HUDEP-2 (cell line): ENCODE data around the gene OR9G1.
"Not testable (repeated sequence)": the region's sequence is repeated elsewhere in the genome, so short reads cannot be mapped to it uniquely, and the experiment has no call there.

Experiments
- DNase-seq, 76 experiments: peaks; one replicate each; lab custom pipeline; 2025; ENCODE audit not compliant: unreplicated experiment in 76 of 76; lab: John Stamatoyannopoulos, UW

OR9G1 gene

GRCh38 chr11:56698795-56699194, at the start of gene OR9G1:
Gene OR9G1, plus strand, starts transcription at chr11:56699095. Its CDS starts 1,293 bp downstream, at chr11:56700388.
- DNase-seq: no peak

- DNase-seq: no peak
Measured at GRCh38 chr11:56659755-56660154, 39.1 kb upstream of the OR9G1 start.

- no peak for DNase-seq
Measured at GRCh38 chr11:56663386-56663785, 35.5 kb upstream of the OR9G1 start, which contains the start of gene OR5AR1. Gene OR5AR1, plus strand, starts transcription at chr11:56663686. Its CDS starts 0 bp downstream, at chr11:56663686.

GRCh38 chr11:56670984-56671383, 27.9 kb upstream of the OR9G1 start:
- no peak for DNase-seq

GRCh38 chr11:56688554-56689100, 10.3 kb upstream of the OR9G1 start:
- no peak for DNase-seq

- not testable (repeated sequence) for DNase-seq
Measured at GRCh38 chr11:56691179-56691578, 7.7 kb upstream of the OR9G1 start.

GRCh38 chr11:56693428-56693827, 5.5 kb upstream of the OR9G1 start:
- DNase-seq: no peak

- DNase-seq: no peak
Measured at GRCh38 chr11:56700242-56700913, 1.5 kb downstream of the OR9G1 start.

GRCh38 chr11:56700914-56701485, 2.1 kb downstream of the OR9G1 start:
- no peak for DNase-seq

- no peak for DNase-seq
Measured at GRCh38 chr11:56705784-56706396, 7.0 kb downstream of the OR9G1 start.

- no peak for DNase-seq
Measured at GRCh38 chr11:56706486-56706885, 7.6 kb downstream of the OR9G1 start.

GRCh38 chr11:56714206-56714605, 15.3 kb downstream of the OR9G1 start:
- DNase-seq: no peak

- DNase-seq: no peak
Measured at GRCh38 chr11:56716379-56716854, 17.5 kb downstream of the OR9G1 start.

GRCh38 chr11:56720513-56720912, 21.6 kb downstream of the OR9G1 start:
- DNase-seq: no peak

GRCh38 chr11:56740107-56740506, 41.2 kb downstream of the OR9G1 start:
- no peak for DNase-seq

- no peak for DNase-seq
Measured at GRCh38 chr11:56740886-56741285, 42.0 kb downstream of the OR9G1 start.

GRCh38 chr11:56748597-56748996, 49.7 kb downstream of the OR9G1 start, which contains the start of gene OR9G4:
Gene OR9G4, minus strand, starts transcription at chr11:56748697. Its CDS starts 4,931 bp downstream, at chr11:56743766.
- no peak for DNase-seq

GRCh38 chr11:56750190-56750589, 51.3 kb downstream of the OR9G1 start:
- no peak for DNase-seq

GRCh38 chr11:56751480-56751879, 52.6 kb downstream of the OR9G1 start:
- no peak for DNase-seq
